Jurkat, Clone E6-1 (cell line): ENCODE results near the gene MATN1.
"Not testable (repeated sequence)": the region's sequence is repeated elsewhere in the genome, so short reads cannot be mapped to it uniquely, and the experiment has no call there.

Source experiments
- DNase-seq: peaks from one replicate; pipeline ENCODE4 v3.0.0-alpha.2; 2011; ENCODE audit warnings: low read depth, low spot score
- H3K4me3 ChIP-seq: 2 replicates; pipeline ENCODE4 v1.5.1; 2011; ENCODE audit warnings: mild to moderate bottlenecking, low read length, control low read depth, moderate library complexity

The MATN1 gene

GRCh38 chr1:30692201-30692947, 31.0 kb downstream of the MATN1 start:
- DNase-seq, result no peak
- H3K4me3 ChIP-seq, result no peak overlapping the region

GRCh38 chr1:30691480-30691879, 31.9 kb downstream of the MATN1 start:
- no peak for DNase-seq
- H3K4me3 ChIP-seq, result no peak overlapping the region

GRCh38 chr1:30689901-30690645, 33.3 kb downstream of the MATN1 start:
- no peak for DNase-seq
- no peak overlapping the region for H3K4me3 ChIP-seq

- DNase-seq, result no peak
Measured at GRCh38 chr1:30688920-30689794, 34.2 kb downstream of the MATN1 start.

GRCh38 chr1:30688516-30688915, 34.9 kb downstream of the MATN1 start:
- not testable (repeated sequence) for H3K4me3 ChIP-seq

More at GRCh38 chr1:30688920-30689794, 34.2 kb downstream of the MATN1 start:
- H3K4me3 ChIP-seq, result no peak overlapping the region

GRCh38 chr1:30687886-30688285, 35.5 kb downstream of the MATN1 start:
- H3K4me3 ChIP-seq, result no peak overlapping the region
- no peak for DNase-seq

More at GRCh38 chr1:30688516-30688915, 34.9 kb downstream of the MATN1 start:
- not testable (repeated sequence) for DNase-seq

- H3K4me3 ChIP-seq, result no peak overlapping the region
- no peak for DNase-seq
Measured at GRCh38 chr1:30686236-30686935, 37.0 kb downstream of the MATN1 start.

- no peak for DNase-seq
- H3K4me3 ChIP-seq, result no peak overlapping the region
Measured at GRCh38 chr1:30685796-30686165, 37.6 kb downstream of the MATN1 start.

GRCh38 chr1:30684881-30685795, 38.2 kb downstream of the MATN1 start:
- H3K4me3 ChIP-seq, result no peak overlapping the region
- no peak for DNase-seq

GRCh38 chr1:30684259-30684658, 39.1 kb downstream of the MATN1 start:
- H3K4me3 ChIP-seq, result no peak overlapping the region
- no peak for DNase-seq

GRCh38 chr1:30683699-30684098, 39.7 kb downstream of the MATN1 start:
- no peak for DNase-seq
- H3K4me3 ChIP-seq, result no peak overlapping the region

GRCh38 chr1:30682396-30683275, 40.7 kb downstream of the MATN1 start:
- DNase-seq, result no peak
- H3K4me3 ChIP-seq, result no peak overlapping the region

- DNase-seq, result no peak
- no peak overlapping the region for H3K4me3 ChIP-seq
Measured at GRCh38 chr1:30681782-30682181, 41.6 kb downstream of the MATN1 start.

- H3K4me3 ChIP-seq, result no peak overlapping the region
- DNase-seq, result no peak
Measured at GRCh38 chr1:30680879-30681278, 42.5 kb downstream of the MATN1 start.

GRCh38 chr1:30680429-30680828, 43.0 kb downstream of the MATN1 start:
- no peak for DNase-seq

GRCh38 chr1:30679976-30680305, 43.4 kb downstream of the MATN1 start:
- H3K4me3 ChIP-seq, result no peak overlapping the region
- no peak for DNase-seq

More at GRCh38 chr1:30680429-30680828, 43.0 kb downstream of the MATN1 start:
- H3K4me3 ChIP-seq, result no peak overlapping the region
